BJ (cell line): Measurements from ENCODE around the gene TNFRSF9. TPM values are rescaled to one million over a fixed set of nuclear protein-coding genes. Genes with fewer than 3 reads are reported as not detected.
"Not testable (repeated sequence)": the region's sequence is repeated elsewhere in the genome, so short reads cannot be mapped to it uniquely, and the experiment has no call there.

Source experiments
- CTCF ChIA-PET: fragments of 350-600 bp; formaldehyde crosslinking; extraction: SDS; loops from one replicate; lab custom pipeline; 2021; ENCODE audit warnings: antibody characterized with exemption, inconsistent platforms; lab: Yijun Ruan, JAX
- POLR2A ChIA-PET: fragments of 300-600 bp; sonication (Branson Sonifier 250); formaldehyde crosslinking; extraction: SDS; loops from one replicate; lab custom pipeline; 2021; ENCODE audit warnings: antibody characterized with exemption; lab: Charles Lee
- DNase-seq: peaks from one replicate; pipeline ENCODE4 v3.0.0-alpha.2; 2011; ENCODE audit warnings: low read depth
- H3K27me3 ChIP-seq: 2 replicates; pipeline ENCODE4 v1.6.0; 2011; ENCODE audit warnings: low read length; ENCODE audit not compliant: control insufficient read depth, insufficient read depth
- H3K36me3 ChIP-seq: 2 replicates; pipeline ENCODE4 v1.5.1; 2011; ENCODE audit warnings: low read length; ENCODE audit not compliant: control insufficient read depth, insufficient read depth
- H3K4me3 ChIP-seq: 2 replicates; pipeline ENCODE4 v1.5.1; 2011; ENCODE audit warnings: low read depth, mild to moderate bottlenecking, control low read depth, low read length
- CTCF ChIP-seq: IDR thresholded peaks from 2 replicates; pipeline ENCODE4 v1.5.1; 2011; ENCODE audit warnings: low read depth, mild to moderate bottlenecking, control low read depth, inconsistent platforms, low read length, moderate library complexity; ENCODE audit not compliant: insufficient read depth
- polyA plus RNA-seq: library from polyadenylated mRNA; depleted of rRNA; stranded (reverse); fragments of >200 nt; gene quantifications from 2 replicates; pipeline ENCODE4 v1.2.3, GENCODE V29; 2011

The TNFRSF9 gene
- polyA plus RNA-seq, 1 experiment = not detected

DNA sequence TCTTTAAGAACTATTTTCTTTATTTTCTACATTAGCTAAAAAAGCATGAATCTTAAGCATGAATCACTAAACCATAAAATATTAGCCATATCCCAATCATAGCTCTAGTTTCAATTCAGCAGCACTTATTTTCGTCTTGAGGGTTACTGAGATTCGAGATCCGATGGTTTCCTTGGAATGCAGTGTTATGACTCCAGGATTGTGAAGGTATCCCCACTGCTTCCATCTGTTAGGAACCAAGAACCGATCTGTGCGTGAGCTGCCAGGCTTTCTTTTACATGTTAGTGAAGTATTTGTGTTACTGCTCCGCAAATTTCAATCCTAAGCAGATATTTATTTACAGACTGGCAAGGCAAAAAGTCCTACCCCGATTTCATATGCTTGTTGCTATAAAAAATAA is 18.8 kb downstream of the TNFRSF9 start:
- Histone ChIP-seq H3K36me3 (no peaks in the 10 kb centered on the region), H3K27me3 (no peaks in the 10 kb centered on the region; the same call in none of the 2 replicates), H3K4me3 (no peak overlapping the region)
- CTCF ChIA-PET = no interaction called here
- POLR2A ChIA-PET = no interaction called here
- TF ChIP-seq CTCF = no peak
- DNase-seq = no peak

DNA sequence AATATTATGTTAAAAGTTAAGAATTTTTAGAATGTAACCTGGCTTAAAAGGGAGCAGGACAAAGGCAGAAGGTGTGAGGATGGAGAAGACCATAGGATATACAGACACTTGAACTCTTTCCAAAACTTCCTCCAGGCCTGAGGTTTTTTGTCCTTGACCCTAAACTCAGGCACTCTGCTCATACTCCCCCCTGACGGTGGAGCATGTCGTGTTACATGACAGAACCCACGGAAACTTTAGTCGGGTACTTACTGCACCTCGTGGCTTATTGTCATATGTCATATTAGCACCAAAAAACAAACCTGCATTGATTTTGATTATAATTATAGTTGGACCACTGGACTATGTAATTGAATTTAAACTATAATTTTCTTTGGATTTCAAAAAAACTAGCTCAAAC is 20.8 kb downstream of the TNFRSF9 start:
- no peak for DNase-seq
- CTCF ChIA-PET = interaction anchor here (1.2 kb wide), 1 partner anchor 17 kb away, joined by 3 read pairs; no protein-coding TSS in a partner anchor
- Histone ChIP-seq H3K36me3 (no peaks in the 10 kb centered on the region), H3K4me3 (no peak overlapping the region), H3K27me3 (no peaks in the 10 kb centered on the region; the same call in 1 of the 2 replicates)
- no peak for TF ChIP-seq CTCF
- POLR2A ChIA-PET = no interaction called here

- DNase-seq, H3K4me3 ChIP-seq, POLR2A ChIA-PET, H3K27me3 ChIP-seq, CTCF ChIA-PET, H3K36me3 ChIP-seq: not testable (repeated sequence)
These were observed 22.7 kb downstream of the TNFRSF9 start for GRCh38 chr1:7917971-7918370.

DNA sequence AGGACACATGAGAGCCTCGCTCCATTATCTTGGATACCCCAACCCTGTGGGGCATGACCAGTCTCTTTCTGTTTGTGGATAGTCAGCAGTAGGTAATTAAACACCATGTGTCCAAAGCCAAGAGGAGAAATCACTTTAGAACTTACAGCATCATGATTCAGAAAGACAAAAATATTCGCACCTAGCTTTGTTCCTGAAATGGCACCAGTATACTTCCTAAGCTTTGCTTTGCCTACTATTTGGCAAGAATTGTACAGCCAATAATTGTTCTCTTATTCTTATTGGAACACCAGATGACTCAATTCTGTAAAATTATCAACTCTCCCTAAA is 24.2 kb downstream of the TNFRSF9 start:
- no peak for DNase-seq
- TF ChIP-seq CTCF = no peak
- no peaks in the 10 kb centered on the region for H3K36me3 ChIP-seq
- CTCF ChIA-PET = interaction anchor here (0.8 to 1.8 kb wide), 3 partner anchors 11 to 18 kb away, joined by 3 to 5 read pairs (median 3); no protein-coding TSS in a partner anchor
- no peak overlapping the region for H3K4me3 ChIP-seq
- peaks cover 2% of the 10 kb centered on the region; the same call in 1 of the 2 replicates for H3K27me3 ChIP-seq
- POLR2A ChIA-PET = no interaction called here

DNA sequence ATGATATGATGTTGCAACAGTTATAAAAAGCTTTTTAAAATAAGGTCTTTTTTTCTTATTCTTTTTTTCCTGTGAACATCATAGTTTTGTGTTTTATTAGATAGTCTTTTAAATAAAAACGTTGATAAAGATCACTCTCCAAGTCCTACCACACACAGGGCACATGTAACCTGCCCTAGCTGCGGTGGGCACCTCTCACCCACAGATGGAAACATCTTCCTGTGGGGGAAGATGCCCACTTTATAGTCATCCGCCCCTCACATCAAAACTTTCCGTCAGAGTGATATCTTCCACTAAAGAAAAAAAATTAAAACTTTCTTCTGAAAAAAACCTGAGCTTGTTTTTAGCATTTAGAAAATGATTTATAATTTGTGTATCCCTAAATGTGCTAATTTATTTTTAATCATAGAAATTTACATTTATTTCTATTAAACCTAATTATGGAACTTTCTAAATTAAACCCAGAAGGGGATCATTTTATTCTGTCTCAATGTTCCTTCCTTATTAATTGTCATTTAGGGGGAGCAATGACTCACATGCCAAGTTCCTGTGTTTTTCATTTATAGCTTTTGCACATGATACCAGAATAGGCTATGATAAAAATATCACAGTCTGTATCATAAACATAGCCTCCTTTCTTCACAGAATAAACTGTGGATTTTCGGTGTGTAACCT is 24.7 kb downstream of the TNFRSF9 start:
- ChIA-PET POLR2A (no interaction called here), CTCF (interaction anchor here (1.0 to 1.8 kb wide), 2 partner anchors 15 to 17 kb away, joined by 3 to 5 read pairs; no protein-coding TSS in a partner anchor)
- DNase-seq = no peak
- TF ChIP-seq CTCF = no peak
- Histone ChIP-seq H3K36me3 (no peaks in the 10 kb centered on the region), H3K27me3 (peaks cover 2% of the 10 kb centered on the region; the same call in 1 of the 2 replicates), H3K4me3 (no peak overlapping the region)
